Kidney (tissue), 14 donors: ENCODE results near the gene DCK. TPM values are rescaled to one million over a fixed set of nuclear protein-coding genes. Genes with fewer than 3 reads are reported as not detected.

ENCODE experiments used
- DNase-seq, 5 donors: peaks; one replicate each; pipeline ENCODE4 v3.0.0-alpha.2; 2013 to 2020
- FAIRE-seq: peaks from 2 replicates; lab custom pipeline; 2012; peaks lifted over from hg19 to GRCh38; lab: Jason Lieb, UNC
- H3K27ac ChIP-seq, 2 donors: one replicate each; pipeline ENCODE4 v1.7.0; 2013; ENCODE audit warnings: low read depth in 2 of 2, low read length in 2 of 2, inconsistent platforms in 1 of 2
- H3K27me3 ChIP-seq: one replicate; pipeline ENCODE4 v1.7.1; 2013; ENCODE audit warnings: low read length, inconsistent platforms; ENCODE audit not compliant: control insufficient read depth, insufficient read depth
- H3K36me3 ChIP-seq, 3 donors: one replicate each; pipeline versions ENCODE4 v1.7.0 to v1.7.1; 2013; ENCODE audit warnings: low read length in 3 of 3, control low read depth in 1 of 3, inconsistent platforms in 1 of 3; ENCODE audit not compliant: insufficient read depth in 3 of 3, control insufficient read depth in 2 of 3
- H3K4me1 ChIP-seq, 3 donors: one replicate each; pipeline versions ENCODE4 v1.7.0 to v1.7.1; 2013; ENCODE audit warnings: low read length in 3 of 3, inconsistent platforms in 1 of 3, low read depth in 1 of 3; ENCODE audit not compliant: control insufficient read depth in 2 of 3, insufficient read depth in 2 of 3
- H3K4me3 ChIP-seq, 3 donors: one replicate each; pipeline versions ENCODE4 v1.7.0 to v1.8.1; 2013; ENCODE audit warnings: low read length in 3 of 3, control low read depth in 1 of 3, inconsistent platforms in 1 of 3
- H3K9ac ChIP-seq, 3 donors: one replicate each; pipeline versions ENCODE4 v1.7.0 to v1.7.1; 2013; ENCODE audit warnings: low read length in 3 of 3, control low read depth in 1 of 3, inconsistent platforms in 1 of 3
- H3K9me3 ChIP-seq, 3 donors: one replicate each; pipeline versions ENCODE4 v1.7.0 to v1.7.1; 2013; ENCODE audit warnings: low read length in 3 of 3, control low read depth in 1 of 3, inconsistent platforms in 1 of 3; ENCODE audit not compliant: control insufficient read depth in 2 of 3, insufficient read depth in 1 of 3
- CTCF ChIP-seq: IDR thresholded peaks from 3 replicates; pipeline ENCODE4 v1.5.1; 2012; ENCODE audit warnings: mild to moderate bottlenecking, moderate library complexity, borderline replicate concordance; ENCODE audit not compliant: insufficient read depth; ENCODE audit errors: extremely low read depth
- intact Hi-C: fragments of 100-400 bp; cut with DNase I; formaldehyde crosslinking; loops from one replicate; pipeline ENCODE4 v1.11.1; 2022
- polyA plus RNA-seq: library from polyadenylated mRNA; stranded (reverse); fragments of 350-450 nt; fragmentation: Illumina TruSeq; extraction: RNeasy Lipid Tissue Mini Kit (QIAGEN cat#74804); gene quantifications from one replicate; pipeline ENCODE4 v1.2.3, GENCODE V29; 2014; ENCODE audit warnings: low read depth, low replicate concordance; ENCODE audit not compliant: insufficient read depth
- total RNA-seq: library from RNA; stranded (reverse); fragmentation: NEBNext Ultra II Directional; extraction: Animal tissue kit (Norgen Biotek cat#: 25700); gene quantifications from one replicate; pipeline ENCODE4 v1.2.1, GENCODE V29; 2021
- donor health status: control.
- donor health status: control.
- donor health status: control.
- donor health status: control.
- donor health status: control.
- donor health status: DM: yes; HTN: yes; CAD: no.
- donor health status: Normal renal cell carcinoma (clear cell type).

Gene DCK
- total and polyA plus RNA-seq, 2 donors from 2014 or later, result 5.5 to 15.2 TPM

- no peak for FAIRE-seq
- intact Hi-C loops, result no loop called here
- DNase-seq, result peak in 1 of 5 donors; percentile 9
- Histone ChIP-seq H3K4me3 (no peak overlapping the region), H3K27me3 (no peaks in the 10 kb centered on the region), H3K9me3 (no peaks in the 10 kb centered on the region), H3K36me3 (no peaks in the 10 kb centered on the region), H3K27ac (no peak overlapping the region), H3K9ac (no peak overlapping the region), H3K4me1 (no peaks in the 10 kb centered on the region)
- no peak for TF ChIP-seq CTCF
Observed at GRCh38 chr4:71069063-71069462, 75.6 kb downstream of the DCK start.

- Histone ChIP-seq H3K4me3 (no peak overlapping the region), H3K9me3 (no peaks in the 10 kb centered on the region), H3K9ac (no peak overlapping the region), H3K27ac (no peak overlapping the region), H3K27me3 (no peaks in the 10 kb centered on the region), H3K4me1 (no peaks in the 10 kb centered on the region), H3K36me3 (no peaks in the 10 kb centered on the region)
- intact Hi-C loops, result no loop called here
- no peak for DNase-seq
- no peak for TF ChIP-seq CTCF
- FAIRE-seq, result no peak
Observed at GRCh38 chr4:71070015-71070414, 76.6 kb downstream of the DCK start.

- FAIRE-seq (no peak), DNase-seq (peak in 1 of 5 donors; percentile 4)
- Histone ChIP-seq H3K27me3 (no peaks in the 10 kb centered on the region), H3K4me3 (peak overlapping the region in 1 of 3 donors; percentile 6), H3K4me1 (no peaks in the 10 kb centered on the region), H3K27ac (no peak overlapping the region), H3K9ac (no peak overlapping the region), H3K9me3 (no peaks in the 10 kb centered on the region), H3K36me3 (no peaks in the 10 kb centered on the region)
- no peak for TF ChIP-seq CTCF
- intact Hi-C loops, result no loop called here
Observed at GRCh38 chr4:71074452-71075299, 81.2 kb downstream of the DCK start.

Other genes with a start within 250 kb of the DCK start
- gene GRSF1, start 153.8 kb upstream of the DCK start, total RNA-seq, result 56.6 TPM
- 64.9 TPM for gene GRSF1, start 153.8 kb upstream of the DCK start, polyA plus RNA-seq
- gene MOB1B, start 91.3 kb upstream of the DCK start, total RNA-seq, result 34.2 TPM
- gene MOB1B, start 91.3 kb upstream of the DCK start, polyA plus RNA-seq, result 13.9 TPM